ENCODE measurements around the gene GAPVD1. TPM values are rescaled to one million over a fixed set of nuclear protein-coding genes. Genes with fewer than 3 reads are reported as not detected.
A peak's percentile ranks its signal among the peaks of the same experiment; 100 is the strongest.

Gene GAPVD1
- total and polyA plus RNA-seq, 4 donors = 6.5 to 67.7 (median 35.9) TPM

GRCh38 chr9:125341566-125341965, 79.9 kb downstream of the GAPVD1 start:
- Histone ChIP-seq H3K9me3 (ENCODE audit: control insufficient read depth, low read length) (no peaks in the 10 kb centered on the region), H3K4me3 (ENCODE audit: low read length in 2 of 2) (no peak overlapping the region), H3K4me1 (ENCODE audit: control insufficient read depth in 1 of 2, insufficient read depth in 2 of 2, low read length in 2 of 2) (no peaks in the 10 kb centered on the region), H3K27ac (ENCODE audit: low read depth in 1 of 2, low read length in 2 of 2) (no peak overlapping the region), H3K36me3 (ENCODE audit: control insufficient read depth in 1 of 2, insufficient read depth in 2 of 2, low read length in 1 of 2) (peaks cover 2 to 5% of the 10 kb centered on the region in 2 donors), H3K27me3 (ENCODE audit: control insufficient read depth in 1 of 2, insufficient read depth in 2 of 2, low read length in 1 of 2) (no peaks in the 10 kb centered on the region)
- ATAC-seq (ENCODE audit: low FRiP score) (no peak), DNase-seq (no peak)
- WGBS, 2 donors = 70 to 71% methylated on average over 4 of the region's 4 CpGs
- intact Hi-C loops (cut with DNase I) = no loop called here

GRCh38 chr9:125343518-125344275, 82.1 kb downstream of the GAPVD1 start:
- intact Hi-C loops (cut with DNase I) = no loop called here
- 17 to 33% methylated on average over 3 of the region's 3 CpGs for WGBS, 2 donors
- Histone ChIP-seq H3K27ac (ENCODE audit: low read depth in 1 of 2, low read length in 2 of 2) (peak overlapping the region in 1 of 2 donors; percentile 51), H3K4me3 (ENCODE audit: low read length in 2 of 2) (no peak overlapping the region), H3K36me3 (ENCODE audit: control insufficient read depth in 1 of 2, insufficient read depth in 2 of 2, low read length in 1 of 2) (peaks cover 0 to 3% of the 10 kb centered on the region in 2 donors), H3K9me3 (ENCODE audit: control insufficient read depth, low read length) (no peaks in the 10 kb centered on the region), H3K27me3 (ENCODE audit: control insufficient read depth in 1 of 2, insufficient read depth in 2 of 2, low read length in 1 of 2) (no peaks in the 10 kb centered on the region), H3K4me1 (ENCODE audit: control insufficient read depth in 1 of 2, insufficient read depth in 2 of 2, low read length in 2 of 2) (no peaks in the 10 kb centered on the region)
- DNase-seq (no peak), ATAC-seq (ENCODE audit: low FRiP score) (peak; percentile 41)

GRCh38 chr9:125346080-125346732, 84.6 kb downstream of the GAPVD1 start:
- WGBS, 2 donors = 89 to 90% methylated on average over 3 of the region's 3 CpGs
- ATAC-seq (ENCODE audit: low FRiP score) (no peak), DNase-seq (no peak)
- Histone ChIP-seq H3K4me1 (ENCODE audit: control insufficient read depth in 1 of 2, insufficient read depth in 2 of 2, low read length in 2 of 2) (no peaks in the 10 kb centered on the region), H3K4me3 (ENCODE audit: low read length in 2 of 2) (no peak overlapping the region), H3K27ac (ENCODE audit: low read depth in 1 of 2, low read length in 2 of 2) (no peak overlapping the region), H3K36me3 (ENCODE audit: control insufficient read depth in 1 of 2, insufficient read depth in 2 of 2, low read length in 1 of 2) (peaks cover 7% of the 10 kb centered on the region in 2 donors), H3K9me3 (ENCODE audit: control insufficient read depth, low read length) (no peaks in the 10 kb centered on the region), H3K27me3 (ENCODE audit: control insufficient read depth in 1 of 2, insufficient read depth in 2 of 2, low read length in 1 of 2) (no peaks in the 10 kb centered on the region)
- intact Hi-C loops (cut with DNase I) = loop anchor here in 1 of 2 donors (5.0 kb wide), 1 partner anchor 104 kb away; the partner anchor contains the start of gene HSPA5

DNA sequence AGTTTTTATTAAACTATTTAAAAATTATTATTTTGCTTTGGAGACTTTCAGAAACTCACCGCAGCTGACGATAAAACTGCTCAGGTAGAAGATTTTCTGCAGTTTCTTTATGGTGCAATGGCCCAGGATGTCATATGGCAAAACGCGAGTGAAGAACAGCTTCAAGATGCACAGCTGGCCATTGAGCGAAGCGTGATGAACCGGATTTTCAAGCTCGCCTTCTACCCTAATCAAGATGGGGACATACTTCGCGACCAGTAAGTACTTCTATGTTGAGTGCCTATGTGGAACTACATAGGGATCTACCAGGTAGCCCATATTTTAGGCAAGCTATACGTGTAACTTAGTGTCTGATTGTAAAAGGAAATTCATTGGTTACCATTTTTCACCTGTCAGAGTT, 94.0 kb downstream of the GAPVD1 start:
- Histone ChIP-seq H3K27ac (ENCODE audit: low read depth in 1 of 2, low read length in 2 of 2) (no peak overlapping the region), H3K9me3 (ENCODE audit: control insufficient read depth, low read length) (no peaks in the 10 kb centered on the region), H3K4me1 (ENCODE audit: control insufficient read depth in 1 of 2, insufficient read depth in 2 of 2, low read length in 2 of 2) (no peaks in the 10 kb centered on the region), H3K36me3 (ENCODE audit: control insufficient read depth in 1 of 2, insufficient read depth in 2 of 2, low read length in 1 of 2) (peaks cover 8 to 13% of the 10 kb centered on the region in 2 donors), H3K4me3 (ENCODE audit: low read length in 2 of 2) (no peak overlapping the region), H3K27me3 (ENCODE audit: control insufficient read depth in 1 of 2, insufficient read depth in 2 of 2, low read length in 1 of 2) (no peaks in the 10 kb centered on the region)
- intact Hi-C loops (cut with DNase I) = no loop called here
- DNase-seq = no peak
- 95% methylated on average over 11 of the region's 11 CpGs for WGBS, 2 donors
- ATAC-seq (ENCODE audit: low FRiP score) = no peak

- DNase-seq (no peak), ATAC-seq (ENCODE audit: low FRiP score) (no peak)
- Histone ChIP-seq H3K27me3 (ENCODE audit: control insufficient read depth in 1 of 2, insufficient read depth in 2 of 2, low read length in 1 of 2) (no peaks in the 10 kb centered on the region), H3K4me3 (ENCODE audit: low read length in 2 of 2) (no peak overlapping the region), H3K4me1 (ENCODE audit: control insufficient read depth in 1 of 2, insufficient read depth in 2 of 2, low read length in 2 of 2) (no peaks in the 10 kb centered on the region), H3K36me3 (ENCODE audit: control insufficient read depth in 1 of 2, insufficient read depth in 2 of 2, low read length in 1 of 2) (peaks cover 6 to 13% of the 10 kb centered on the region in 2 donors), H3K9me3 (ENCODE audit: control insufficient read depth, low read length) (no peaks in the 10 kb centered on the region), H3K27ac (ENCODE audit: low read depth in 1 of 2, low read length in 2 of 2) (no peak overlapping the region)
- 87 to 89% methylated on average over 3 of the region's 3 CpGs for WGBS, 2 donors
- intact Hi-C loops (cut with DNase I) = no loop called here
These were observed 94.4 kb downstream of the GAPVD1 start for GRCh38 chr9:125356032-125356431.

- 77 to 79% methylated on average over 1 of the region's 1 CpG for WGBS, 2 donors
- Histone ChIP-seq H3K9me3 (ENCODE audit: control insufficient read depth, low read length) (no peaks in the 10 kb centered on the region), H3K27ac (ENCODE audit: low read depth in 1 of 2, low read length in 2 of 2) (no peak overlapping the region), H3K4me1 (ENCODE audit: control insufficient read depth in 1 of 2, insufficient read depth in 2 of 2, low read length in 2 of 2) (no peaks in the 10 kb centered on the region), H3K36me3 (ENCODE audit: control insufficient read depth in 1 of 2, insufficient read depth in 2 of 2, low read length in 1 of 2) (peaks cover 0 to 10% of the 10 kb centered on the region in 2 donors), H3K4me3 (ENCODE audit: low read length in 2 of 2) (no peak overlapping the region), H3K27me3 (ENCODE audit: control insufficient read depth in 1 of 2, insufficient read depth in 2 of 2, low read length in 1 of 2) (no peaks in the 10 kb centered on the region)
- intact Hi-C loops (cut with DNase I) = no loop called here
- DNase-seq (no peak), ATAC-seq (ENCODE audit: low FRiP score) (no peak)
These were observed 97.4 kb downstream of the GAPVD1 start for GRCh38 chr9:125359011-125359410.

- Histone ChIP-seq H3K4me3 (ENCODE audit: low read length in 2 of 2) (no peak overlapping the region), H3K27me3 (ENCODE audit: control insufficient read depth in 1 of 2, insufficient read depth in 2 of 2, low read length in 1 of 2) (no peaks in the 10 kb centered on the region), H3K36me3 (ENCODE audit: control insufficient read depth in 1 of 2, insufficient read depth in 2 of 2, low read length in 1 of 2) (peaks cover 0 to 9% of the 10 kb centered on the region in 2 donors), H3K27ac (ENCODE audit: low read depth in 1 of 2, low read length in 2 of 2) (no peak overlapping the region), H3K4me1 (ENCODE audit: control insufficient read depth in 1 of 2, insufficient read depth in 2 of 2, low read length in 2 of 2) (no peaks in the 10 kb centered on the region), H3K9me3 (ENCODE audit: control insufficient read depth, low read length) (no peaks in the 10 kb centered on the region)
- DNase-seq = no peak
- WGBS, 2 donors = 95 to 97% methylated on average over 2 of the region's 2 CpGs
- intact Hi-C loops (cut with DNase I) = no loop called here
- no peak for ATAC-seq (ENCODE audit: low FRiP score)
These were observed 99.0 kb downstream of the GAPVD1 start for GRCh38 chr9:125360601-125361000.

DNA sequence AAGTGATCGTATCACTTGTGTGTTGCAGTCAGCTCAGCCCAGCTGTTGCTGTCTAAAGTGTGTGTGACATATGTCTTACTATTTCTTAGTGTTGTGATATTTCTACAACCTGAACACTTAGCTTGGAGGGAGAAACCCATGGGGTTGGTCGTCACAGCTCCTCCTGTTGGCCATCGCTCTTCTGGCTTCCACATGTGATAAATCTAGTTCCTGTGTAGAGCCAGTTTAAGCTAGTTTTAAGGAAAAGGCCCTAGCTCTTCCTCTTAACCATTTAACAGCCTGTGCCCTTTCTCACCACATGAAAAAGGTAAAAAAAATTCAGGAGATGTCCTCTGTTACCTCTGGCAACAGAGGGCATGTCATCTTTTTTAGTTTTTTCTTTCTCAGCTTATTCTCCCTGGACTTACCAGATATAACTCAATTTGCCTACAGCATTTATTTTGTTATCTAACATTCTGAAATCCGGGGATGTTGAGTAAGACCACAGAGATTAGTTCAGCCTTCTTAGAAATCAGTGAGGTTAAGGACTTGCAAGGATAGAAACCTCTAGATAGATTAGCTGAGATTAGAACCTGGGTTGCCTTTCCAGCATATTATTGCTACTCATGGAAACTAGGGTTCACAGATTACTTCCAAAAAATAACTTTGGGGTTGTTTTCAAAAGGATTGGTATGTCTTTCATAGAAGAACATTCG, 100.4 kb downstream of the GAPVD1 start:
- Histone ChIP-seq H3K4me3 (ENCODE audit: low read length in 2 of 2) (no peak overlapping the region), H3K36me3 (ENCODE audit: control insufficient read depth in 1 of 2, insufficient read depth in 2 of 2, low read length in 1 of 2) (peaks cover 0 to 3% of the 10 kb centered on the region in 2 donors), H3K4me1 (ENCODE audit: control insufficient read depth in 1 of 2, insufficient read depth in 2 of 2, low read length in 2 of 2) (no peaks in the 10 kb centered on the region), H3K27me3 (ENCODE audit: control insufficient read depth in 1 of 2, insufficient read depth in 2 of 2, low read length in 1 of 2) (no peaks in the 10 kb centered on the region), H3K9me3 (ENCODE audit: control insufficient read depth, low read length) (no peaks in the 10 kb centered on the region), H3K27ac (ENCODE audit: low read depth in 1 of 2, low read length in 2 of 2) (no peak overlapping the region)
- no peak for ATAC-seq (ENCODE audit: low FRiP score)
- intact Hi-C loops (cut with DNase I) = no loop called here
- WGBS, 2 donors = 66 to 68% methylated on average over 5 of the region's 5 CpGs
- DNase-seq = no peak

All from aorta (tissue), 5 donors.